GM12874 (cell line): ENCODE measurements around the gene AMMECR1.

ENCODE experiments used
- CTCF ChIP-seq: IDR thresholded peaks from 2 replicates; pipeline ENCODE4 v1.5.1; 2011; ENCODE audit warnings: low read depth, mild to moderate bottlenecking, control low read depth, low read length, moderate library complexity; ENCODE audit not compliant: insufficient read depth

AMMECR1 gene

GRCh38 chrX:110213183-110213582 lies 104.7 kb downstream of the AMMECR1 start:
- no peak for TF ChIP-seq CTCF

GRCh38 chrX:110212299-110212698 lies 105.6 kb downstream of the AMMECR1 start:
- no peak for TF ChIP-seq CTCF

- TF ChIP-seq CTCF: no peak
Measured at GRCh38 chrX:110211340-110211739, 106.5 kb downstream of the AMMECR1 start.

- TF ChIP-seq CTCF: no peak
Measured at GRCh38 chrX:110210417-110211139, 107.3 kb downstream of the AMMECR1 start.

- TF ChIP-seq CTCF: no peak
Measured at GRCh38 chrX:110208092-110208491, 109.8 kb downstream of the AMMECR1 start.

GRCh38 chrX:110204986-110205385 lies 112.9 kb downstream of the AMMECR1 start:
- TF ChIP-seq CTCF: no peak

- TF ChIP-seq CTCF: no peak
Measured at GRCh38 chrX:110201799-110202198, 116.1 kb downstream of the AMMECR1 start.

- TF ChIP-seq CTCF: no peak
Measured at GRCh38 chrX:110194977-110195376, 122.9 kb downstream of the AMMECR1 start.
